Activated CD4-positive, alpha-beta T cell treated with anti-CD3 and anti-CD28 coated beads, Interleukin-2, amount 10 ng/mL, durations not matched to agents 7 days and 5 days (primary cell): Measurements from ENCODE around the gene ZDHHC8. TPM values are rescaled to one million over a fixed set of nuclear protein-coding genes. Genes with fewer than 3 reads are reported as not detected.

Experiments
- CTCF ChIA-PET: fragments of 350-600 bp; sonication (Branson Sonifier 250); formaldehyde crosslinking; loops from one replicate; lab custom pipeline; 2021; ENCODE audit warnings: antibody characterized with exemption; lab: Charles Lee
- POLR2A ChIA-PET: fragments of 350-600 bp; sonication (Branson Sonifier 250); formaldehyde crosslinking; loops from one replicate; lab custom pipeline; 2021; ENCODE audit warnings: antibody characterized with exemption; lab: Charles Lee
- DNase-seq: peaks from one replicate; pipeline ENCODE4 v3.0.0-alpha.2; 2020
- H3K27ac Mint-ChIP-seq: one replicate; pipeline ENCODE4 v1.8.0; 2021; ENCODE audit warnings: mild to moderate bottlenecking, moderate library complexity, mixed read lengths
- H3K27me3 Mint-ChIP-seq: one replicate; pipeline ENCODE4 v1.8.0; 2021; ENCODE audit warnings: mixed read lengths
- H3K36me3 Mint-ChIP-seq: one replicate; pipeline ENCODE4 v1.8.0; 2021; ENCODE audit warnings: low read depth, mixed read lengths
- H3K4me1 Mint-ChIP-seq: one replicate; pipeline ENCODE4 v1.8.0; 2021; ENCODE audit warnings: mixed read lengths
- H3K4me3 Mint-ChIP-seq: one replicate; pipeline ENCODE4 v1.8.0; 2021; ENCODE audit warnings: mild to moderate bottlenecking, moderate library complexity, mixed read lengths
- H3K9me3 Mint-ChIP-seq: one replicate; pipeline ENCODE4 v1.8.0; 2021; ENCODE audit warnings: mixed read lengths
- total RNA-seq, 2 experiments: library from RNA; stranded (reverse); gene quantifications; one replicate each; pipeline ENCODE4 v1.2.3, GENCODE V29; 2021

The ZDHHC8 gene
- total RNA-seq, 2 experiments from 2014 or later = 57.9 to 58.9 TPM

DNA sequence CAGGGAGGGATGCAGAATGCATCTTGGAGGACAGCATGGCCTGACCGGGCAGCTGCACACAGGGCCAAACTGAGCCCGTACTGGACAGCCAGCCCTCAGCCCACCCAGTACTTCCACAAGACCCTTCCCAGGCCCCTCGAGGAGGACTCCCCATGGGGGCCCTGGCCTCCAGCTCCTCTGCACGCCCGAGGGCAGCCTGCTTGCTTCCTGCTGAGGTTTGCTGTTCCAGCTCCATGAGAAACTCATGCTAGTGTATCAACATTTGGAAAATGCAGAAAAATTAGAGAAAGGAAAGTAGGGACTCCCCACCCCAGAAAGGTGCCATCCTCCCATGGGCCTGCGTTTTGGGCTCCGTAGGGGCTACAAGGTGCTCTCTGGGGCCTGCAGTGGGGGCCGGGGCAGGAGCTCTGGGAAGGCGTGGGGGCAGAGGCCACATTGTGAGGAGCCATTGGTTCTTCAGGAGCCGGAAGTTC lies 40.6 kb downstream of the ZDHHC8 start:
- H3K36me3 Mint-ChIP-seq = no peaks in the 10 kb centered on the region
- H3K4me1 Mint-ChIP-seq = no peaks in the 10 kb centered on the region
- H3K27me3 Mint-ChIP-seq = peaks cover 2% of the 10 kb centered on the region
- no peak overlapping the region for H3K4me3 Mint-ChIP-seq
- no peak for DNase-seq
- H3K9me3 Mint-ChIP-seq = no peaks in the 10 kb centered on the region
- no peak overlapping the region for H3K27ac Mint-ChIP-seq
- ChIA-PET CTCF (interaction anchor here (1.0 kb wide), 1 partner anchor 15 kb away, joined by 3 read pairs; no protein-coding TSS in a partner anchor), POLR2A (no interaction called here)

DNA sequence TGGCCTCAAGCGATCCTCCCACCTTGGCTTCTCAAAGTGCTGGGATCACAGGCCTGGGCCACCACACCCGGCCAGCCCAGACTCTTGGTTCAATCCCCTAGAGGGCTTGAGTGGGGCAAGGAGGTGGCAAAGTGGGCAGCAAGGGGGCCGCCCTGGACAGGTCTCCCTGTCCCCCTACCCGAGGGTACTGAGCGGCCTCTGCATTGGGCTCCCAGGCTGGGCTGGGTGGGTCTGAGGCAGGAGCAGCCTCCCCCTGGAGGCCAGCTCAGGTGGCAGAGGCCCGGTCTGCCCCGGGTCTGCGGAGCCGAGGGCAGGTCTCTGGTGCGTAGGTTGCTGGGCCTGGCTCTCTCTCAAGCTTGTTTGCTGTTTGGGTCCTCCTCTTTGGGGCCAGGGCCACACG lies 41.6 kb downstream of the ZDHHC8 start:
- Mint-ChIP-seq H3K4me1 (no peaks in the 10 kb centered on the region), H3K4me3 (no peak overlapping the region), H3K36me3 (no peaks in the 10 kb centered on the region), H3K9me3 (no peaks in the 10 kb centered on the region), H3K27ac (no peak overlapping the region), H3K27me3 (peaks cover 2% of the 10 kb centered on the region)
- no peak for DNase-seq
- POLR2A ChIA-PET = no interaction called here
- CTCF ChIA-PET = no interaction called here

DNA sequence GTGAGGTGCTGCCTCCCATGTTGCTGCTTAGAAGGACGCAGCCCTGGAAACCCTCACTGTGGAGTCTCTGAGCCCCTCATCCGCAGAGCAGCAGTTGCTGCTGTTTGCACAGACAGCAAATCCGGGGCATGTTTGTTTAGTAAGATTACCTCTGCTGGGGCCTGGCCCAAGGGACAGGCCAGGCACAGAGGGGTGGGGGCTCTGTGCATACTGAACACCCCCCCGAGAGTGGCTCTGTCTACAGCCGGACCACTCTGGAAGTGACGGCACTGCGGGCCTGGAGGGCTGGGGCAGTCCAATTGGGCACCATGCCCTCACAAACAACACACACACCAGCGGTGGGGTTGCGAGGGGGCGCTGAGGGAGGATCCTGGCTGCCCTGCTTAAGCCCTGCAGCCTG lies 42.2 kb downstream of the ZDHHC8 start:
- POLR2A ChIA-PET = no interaction called here

DNA sequence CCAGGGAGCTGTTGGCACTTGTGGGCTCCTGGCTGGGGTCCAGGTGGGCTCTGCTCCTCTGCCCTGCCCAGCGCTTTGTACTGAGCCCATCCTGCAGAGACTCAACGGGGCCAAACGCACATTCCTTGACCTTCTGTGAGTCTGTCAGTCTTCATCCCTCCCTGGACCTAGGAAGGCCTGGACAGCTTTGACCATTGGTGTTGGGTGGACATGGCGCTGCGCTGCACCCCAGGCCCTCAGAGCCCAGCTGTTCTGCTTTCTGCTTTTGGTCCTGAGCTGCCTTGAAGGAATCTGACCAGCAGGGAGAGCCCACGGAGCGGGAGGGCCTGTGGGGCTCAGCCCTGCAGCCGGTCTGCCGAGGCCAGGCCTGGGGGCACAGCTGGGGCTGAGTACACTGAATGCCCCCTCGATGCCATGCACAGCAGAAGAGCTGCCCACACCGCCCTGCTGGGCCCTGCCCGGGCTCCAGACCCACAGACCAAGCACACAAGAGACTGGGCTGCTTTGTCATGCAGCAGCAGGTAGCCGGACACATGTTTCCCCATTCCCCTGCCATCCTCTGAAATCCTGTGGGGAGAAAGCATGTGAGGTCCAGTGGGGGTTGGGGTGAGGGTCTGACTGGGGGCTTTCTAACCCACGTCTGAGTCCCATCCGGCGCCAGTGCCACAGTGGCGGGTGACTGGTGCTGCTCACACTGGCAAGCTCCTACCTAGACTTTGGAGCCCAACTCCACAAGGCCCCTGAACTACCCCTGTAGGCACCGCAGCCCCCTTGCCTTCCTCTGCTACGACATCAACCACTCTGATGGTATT lies 43.4 kb downstream of the ZDHHC8 start:
- Mint-ChIP-seq H3K4me1 (no peaks in the 10 kb centered on the region), H3K27ac (no peak overlapping the region)
- POLR2A ChIA-PET = no interaction called here

More for the DNA sequence above, 42.2 kb downstream of the ZDHHC8 start:
- no peak for DNase-seq
- Mint-ChIP-seq H3K27me3 (peaks cover 2% of the 10 kb centered on the region), H3K9me3 (no peaks in the 10 kb centered on the region), H3K4me1 (no peaks in the 10 kb centered on the region), H3K36me3 (no peaks in the 10 kb centered on the region), H3K4me3 (no peak overlapping the region), H3K27ac (no peak overlapping the region)
- CTCF ChIA-PET = no interaction called here

DNA sequence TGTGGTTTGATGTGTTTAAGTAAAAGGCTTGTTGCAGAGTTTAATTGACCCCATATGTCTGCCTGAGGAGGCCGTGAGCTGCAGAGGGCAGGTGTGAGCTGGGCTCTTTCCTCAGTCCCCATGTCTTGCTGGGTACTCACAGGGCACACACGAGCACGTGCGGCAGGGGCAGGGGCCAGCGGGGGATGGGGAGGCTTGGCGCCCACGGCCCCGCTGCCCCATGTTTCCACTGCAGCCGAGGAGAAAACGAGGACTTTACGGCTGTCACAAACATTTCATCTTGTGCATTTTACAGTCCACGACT lies 43.9 kb downstream of the ZDHHC8 start:
- Mint-ChIP-seq H3K36me3 (no peaks in the 10 kb centered on the region), H3K4me3 (no peak overlapping the region), H3K27me3 (no peaks in the 10 kb centered on the region), H3K4me1 (no peaks in the 10 kb centered on the region), H3K9me3 (no peaks in the 10 kb centered on the region), H3K27ac (no peak overlapping the region)
- DNase-seq = no peak
- ChIA-PET POLR2A (no interaction called here), CTCF (no interaction called here)

More for the DNA sequence above, 43.4 kb downstream of the ZDHHC8 start:
- H3K4me3 Mint-ChIP-seq = no peak overlapping the region
- DNase-seq = no peak
- CTCF ChIA-PET = no interaction called here
- H3K9me3 Mint-ChIP-seq = no peaks in the 10 kb centered on the region
- H3K27me3 Mint-ChIP-seq = peaks cover 2% of the 10 kb centered on the region
- no peaks in the 10 kb centered on the region for H3K36me3 Mint-ChIP-seq

DNA sequence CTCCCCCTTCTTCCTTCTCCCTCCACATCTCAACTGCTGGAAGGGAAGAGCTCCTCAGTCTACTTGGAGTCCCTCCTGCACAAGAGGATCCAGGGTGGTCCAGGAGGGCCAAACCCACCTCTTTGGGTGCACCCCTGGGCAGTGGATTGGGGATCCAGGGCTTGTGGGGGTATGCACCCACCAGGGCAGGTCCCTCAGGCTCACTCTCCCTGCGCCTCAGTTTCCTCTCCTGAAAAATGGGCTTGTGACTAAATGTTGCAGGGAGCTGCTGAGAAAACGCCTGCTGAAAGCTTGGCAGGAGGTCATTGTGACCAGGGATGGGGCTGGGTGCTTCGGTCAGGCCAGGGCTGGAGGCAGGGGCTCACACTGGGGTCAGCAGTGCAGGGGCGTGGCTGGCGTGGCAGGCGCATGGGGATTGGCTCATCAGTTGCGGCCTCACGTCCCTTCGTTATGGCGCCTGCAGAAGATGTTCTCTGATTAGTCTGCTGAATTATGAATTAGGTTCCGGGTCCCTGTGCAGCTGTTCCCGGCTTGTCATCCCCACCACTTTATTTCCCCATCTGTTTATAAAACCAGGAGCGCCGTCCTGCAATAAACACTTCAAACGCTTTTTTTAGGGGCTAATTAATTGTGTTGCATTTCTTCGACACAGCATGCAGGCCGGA lies 44.9 kb downstream of the ZDHHC8 start:
- CTCF ChIA-PET = no interaction called here
- DNase-seq = no peak
- Mint-ChIP-seq H3K4me1 (no peaks in the 10 kb centered on the region), H3K4me3 (no peak overlapping the region), H3K36me3 (no peaks in the 10 kb centered on the region), H3K9me3 (no peaks in the 10 kb centered on the region), H3K27me3 (no peaks in the 10 kb centered on the region), H3K27ac (no peak overlapping the region)
- POLR2A ChIA-PET = no interaction called here

DNA sequence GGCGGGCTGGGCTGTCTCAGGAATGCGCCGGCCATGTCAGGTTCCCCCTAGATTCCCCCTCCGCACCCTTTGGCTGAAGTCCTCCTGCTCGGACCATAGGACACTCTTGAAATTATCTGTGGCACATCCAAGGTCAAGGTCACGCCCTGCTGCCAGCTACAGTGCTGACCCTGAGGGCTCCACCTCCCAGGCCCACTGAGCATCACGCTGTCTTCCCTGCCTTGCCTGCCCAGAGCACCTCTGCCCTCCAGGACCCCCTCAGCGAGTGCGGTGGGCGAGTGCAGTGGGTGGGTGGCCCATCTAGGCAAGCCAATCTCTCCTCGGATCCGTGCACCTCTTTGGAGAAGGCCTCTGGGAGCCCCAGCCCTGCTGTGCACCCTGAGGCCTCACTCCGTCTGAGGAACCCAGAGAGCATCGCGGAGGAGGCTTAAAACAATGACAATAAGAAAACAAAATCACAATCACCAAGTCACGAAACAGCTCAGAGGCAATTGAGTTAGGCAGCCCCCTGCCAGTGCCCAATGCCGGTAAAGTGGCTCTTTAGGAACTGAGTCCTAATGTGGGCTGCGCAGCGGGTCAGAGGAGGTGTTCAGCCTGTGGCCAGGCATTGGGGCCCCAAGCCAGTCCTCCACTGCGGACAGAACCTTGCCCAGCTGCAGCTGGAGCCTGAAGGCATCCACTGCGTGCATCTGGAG lies 45.8 kb downstream of the ZDHHC8 start:
- no peak overlapping the region for H3K4me3 Mint-ChIP-seq
- ChIA-PET CTCF (no interaction called here), POLR2A (no interaction called here)
- no peaks in the 10 kb centered on the region for H3K4me1 Mint-ChIP-seq
- no peaks in the 10 kb centered on the region for H3K27me3 Mint-ChIP-seq
- DNase-seq = no peak
- peak overlapping the region; percentile 0 for H3K27ac Mint-ChIP-seq
- H3K36me3 Mint-ChIP-seq = no peaks in the 10 kb centered on the region
- H3K9me3 Mint-ChIP-seq = no peaks in the 10 kb centered on the region

DNA sequence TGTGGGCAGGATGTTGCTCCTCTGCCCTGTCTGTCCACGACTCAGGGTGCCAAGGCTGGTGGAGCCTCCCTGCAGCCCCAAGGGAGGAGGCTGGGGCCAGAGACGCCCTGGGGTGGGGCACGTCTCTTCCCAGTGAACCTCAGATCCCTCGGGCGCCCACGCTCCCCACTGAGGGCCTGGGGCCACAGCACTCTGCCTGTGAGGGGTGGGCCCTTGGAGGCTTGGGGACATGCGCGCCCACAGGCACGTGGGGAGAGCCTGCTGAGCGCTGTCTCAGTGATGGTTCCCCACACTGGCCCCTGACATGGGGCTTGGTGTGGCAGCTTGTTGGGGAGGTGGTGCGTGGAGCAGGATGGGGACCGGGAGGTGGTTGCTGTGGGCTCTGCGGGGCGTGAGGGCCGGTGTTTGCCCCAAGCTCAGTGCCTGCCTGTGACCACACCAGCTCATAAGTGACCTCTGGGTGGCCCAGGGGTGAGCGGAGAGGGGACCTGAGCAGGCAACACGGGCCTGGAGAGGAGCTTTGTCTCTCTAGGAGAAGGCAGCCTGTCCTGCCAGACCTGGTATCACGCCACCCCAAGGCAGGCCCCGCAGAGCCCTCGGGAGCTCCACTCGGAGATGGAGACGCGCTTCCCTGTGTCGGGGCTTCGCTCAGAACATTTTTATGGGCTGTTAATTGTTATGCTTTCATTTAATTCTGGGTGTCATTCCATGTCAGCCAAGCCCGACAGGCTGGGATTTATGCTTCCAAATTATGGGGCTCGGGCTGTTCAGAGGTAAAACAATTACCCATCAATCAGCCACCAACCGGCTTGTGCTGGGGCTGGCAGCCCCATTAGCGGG lies 46.7 kb downstream of the ZDHHC8 start:
- ChIA-PET CTCF (no interaction called here), POLR2A (no interaction called here)
- Mint-ChIP-seq H3K36me3 (no peaks in the 10 kb centered on the region), H3K27me3 (no peaks in the 10 kb centered on the region), H3K9me3 (no peaks in the 10 kb centered on the region), H3K4me1 (no peaks in the 10 kb centered on the region), H3K4me3 (no peak overlapping the region), H3K27ac (no peak overlapping the region)
- DNase-seq = no peak

DNA sequence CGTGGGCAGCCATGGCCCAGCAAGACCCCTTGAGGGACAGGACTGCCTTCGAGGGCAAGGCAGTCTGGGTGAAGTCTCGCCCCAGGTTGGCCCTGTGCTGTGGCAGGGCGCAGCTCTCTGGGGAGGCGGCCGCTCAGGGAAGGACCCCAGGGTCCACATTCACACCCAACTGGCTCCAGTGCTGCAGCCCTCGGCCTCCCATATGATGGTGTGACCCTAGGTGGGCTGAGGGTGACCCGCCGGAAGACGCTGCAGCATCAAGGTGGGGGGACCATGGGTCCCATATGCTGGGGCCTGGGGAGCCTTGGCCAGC lies 47.3 kb downstream of the ZDHHC8 start:
- Mint-ChIP-seq H3K36me3 (no peaks in the 10 kb centered on the region), H3K9me3 (no peaks in the 10 kb centered on the region), H3K27ac (no peak overlapping the region), H3K4me1 (no peaks in the 10 kb centered on the region), H3K27me3 (no peaks in the 10 kb centered on the region), H3K4me3 (no peak overlapping the region)
- POLR2A ChIA-PET = no interaction called here
- no peak for DNase-seq
- CTCF ChIA-PET = no interaction called here

DNA sequence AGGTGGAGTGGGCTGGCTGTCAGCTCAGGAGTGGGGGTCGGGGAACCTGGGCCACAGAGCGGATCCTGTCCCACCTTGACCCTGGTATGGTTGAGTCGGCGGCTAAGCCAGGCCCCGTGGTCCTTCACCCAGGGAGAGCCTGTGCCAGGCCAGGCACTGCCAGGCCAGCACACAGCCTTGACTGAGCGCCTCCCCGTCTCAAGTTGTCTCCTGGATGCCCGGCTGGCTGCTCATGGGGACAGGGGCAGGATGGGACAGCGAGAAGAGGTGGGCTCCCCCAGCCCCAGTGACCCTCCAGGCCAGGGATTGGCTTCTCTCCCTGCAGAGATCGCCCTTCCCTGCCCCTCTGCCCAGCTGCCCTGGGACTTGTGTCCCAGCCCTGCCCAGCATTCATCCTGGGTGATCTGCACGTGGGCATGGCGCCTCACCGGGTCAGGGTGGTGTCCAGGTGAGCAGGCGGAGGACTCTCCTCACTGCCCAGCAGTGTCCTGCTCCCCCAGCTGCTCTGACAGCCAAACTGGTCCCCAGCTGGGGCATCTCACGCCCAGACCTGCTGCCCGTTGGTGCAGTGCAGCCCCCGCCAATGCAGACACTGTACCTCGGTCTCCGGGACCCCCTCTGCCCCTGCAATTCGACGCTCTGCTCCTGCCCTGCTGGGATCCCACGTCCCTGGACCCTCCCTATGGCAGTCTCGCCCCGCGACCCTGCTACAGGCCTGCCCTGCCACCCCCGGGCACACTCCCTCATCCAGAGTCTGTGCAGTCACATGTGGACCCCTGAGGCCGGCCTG lies 48.0 kb downstream of the ZDHHC8 start:
- POLR2A ChIA-PET = no interaction called here
- CTCF ChIA-PET = no interaction called here
- Mint-ChIP-seq H3K27me3 (no peaks in the 10 kb centered on the region), H3K9me3 (no peaks in the 10 kb centered on the region), H3K4me3 (no peak overlapping the region), H3K27ac (no peak overlapping the region), H3K36me3 (no peaks in the 10 kb centered on the region), H3K4me1 (no peaks in the 10 kb centered on the region)
- DNase-seq = no peak

DNA sequence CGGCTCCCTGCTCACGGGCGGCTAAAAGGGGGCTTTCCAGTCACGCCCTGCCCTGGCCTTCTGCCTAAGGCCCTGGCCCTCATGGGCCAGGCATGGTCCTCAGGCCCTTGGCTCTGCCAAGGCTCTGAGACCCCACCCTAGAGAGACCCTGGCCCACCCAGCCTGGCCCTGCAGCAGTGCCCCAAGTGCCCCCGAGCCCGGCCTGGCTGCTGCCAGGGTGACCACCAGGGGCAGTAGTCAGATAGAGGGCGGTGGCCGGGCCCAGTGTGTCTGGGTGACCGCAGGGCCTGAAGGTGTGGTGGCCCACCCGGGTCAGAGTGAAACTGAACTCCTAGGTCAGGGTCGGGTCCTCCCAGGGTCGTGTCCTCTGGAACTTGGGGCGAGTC lies 48.6 kb downstream of the ZDHHC8 start:
- POLR2A ChIA-PET = no interaction called here
- no peaks in the 10 kb centered on the region for H3K4me1 Mint-ChIP-seq

DNA sequence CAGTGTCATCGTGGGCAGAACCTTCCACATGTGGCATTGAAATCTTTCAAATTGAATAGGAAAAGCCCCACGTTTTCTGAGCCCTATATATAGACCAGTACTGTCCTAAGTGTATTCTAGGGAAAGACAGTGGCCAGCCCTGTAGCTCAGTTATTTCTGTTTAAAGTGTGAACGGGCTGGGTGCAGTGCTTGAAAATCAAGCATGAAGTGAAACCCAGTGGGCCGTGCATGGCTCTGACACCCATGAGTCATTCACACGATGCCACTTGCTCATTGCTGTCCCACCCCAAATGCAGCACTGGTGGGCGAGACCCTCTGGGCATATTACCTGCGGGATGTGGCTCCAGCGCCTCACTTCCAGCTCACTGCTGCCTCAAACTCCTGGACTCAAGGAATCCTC lies 49.0 kb downstream of the ZDHHC8 start:
- POLR2A ChIA-PET = no interaction called here
- Mint-ChIP-seq H3K27me3 (no peaks in the 10 kb centered on the region), H3K27ac (no peak overlapping the region), H3K4me3 (no peak overlapping the region), H3K4me1 (no peaks in the 10 kb centered on the region), H3K36me3 (no peaks in the 10 kb centered on the region), H3K9me3 (no peaks in the 10 kb centered on the region)
- no peak for DNase-seq
- CTCF ChIA-PET = no interaction called here

More for the DNA sequence above, 48.6 kb downstream of the ZDHHC8 start:
- Mint-ChIP-seq H3K4me3 (no peak overlapping the region), H3K27me3 (no peaks in the 10 kb centered on the region), H3K9me3 (no peaks in the 10 kb centered on the region), H3K27ac (no peak overlapping the region), H3K36me3 (no peaks in the 10 kb centered on the region)
- no peak for DNase-seq
- CTCF ChIA-PET = no interaction called here
